Lower leg skin (tissue), 3 donors: Measurements from ENCODE around the gene MAGEH1.

Source experiments
- CTCF ChIP-seq, 3 donors: fragments of 450-650 bp; IDR thresholded peaks; one replicate each; pipeline ENCODE4 v1.5.1; 2016; ENCODE audit warnings: antibody characterized with exemption in 3 of 3, mild to moderate bottlenecking in 3 of 3, moderate library complexity in 2 of 3
- POLR2A ChIP-seq, 2 donors: fragments of 450-650 bp; IDR thresholded peaks; one replicate each; pipeline ENCODE4 v1.6.1; 2016 to 2017; ENCODE audit warnings: antibody characterized with exemption in 2 of 2, mild to moderate bottlenecking in 1 of 2, moderate library complexity in 1 of 2

- TF ChIP-seq POLR2A (IDR thresholded peaks at IDR 0.05) (no peak), CTCF (IDR thresholded peaks at IDR 0.05) (no peak)
Observed at GRCh38 chrX:55450259-55450658, 1.7 kb upstream of the MAGEH1 start.
